OCI-LY7 (cell line): Measurements from ENCODE around the gene FKBP10.

Source experiments
- CTCF ChIP-seq: fragments of 200-600 bp; sonication (generic); conservative IDR thresholded peaks from 2 replicates; pipeline ENCODE4 v1.5.1; 2014; ENCODE audit warnings: mild to moderate bottlenecking, antibody characterized with exemption, low read length, moderate library complexity, mixed read lengths
- EZH2phosphoT487 ChIP-seq: fragments of 200-600 bp; sonication (generic); IDR thresholded peaks from 2 replicates; pipeline ENCODE4 v1.6.1; 2018; ENCODE audit warnings: low read depth, borderline replicate concordance, mild to moderate bottlenecking, mixed run types, antibody characterized with exemption, low read length, moderate library complexity, mixed read lengths

DNA sequence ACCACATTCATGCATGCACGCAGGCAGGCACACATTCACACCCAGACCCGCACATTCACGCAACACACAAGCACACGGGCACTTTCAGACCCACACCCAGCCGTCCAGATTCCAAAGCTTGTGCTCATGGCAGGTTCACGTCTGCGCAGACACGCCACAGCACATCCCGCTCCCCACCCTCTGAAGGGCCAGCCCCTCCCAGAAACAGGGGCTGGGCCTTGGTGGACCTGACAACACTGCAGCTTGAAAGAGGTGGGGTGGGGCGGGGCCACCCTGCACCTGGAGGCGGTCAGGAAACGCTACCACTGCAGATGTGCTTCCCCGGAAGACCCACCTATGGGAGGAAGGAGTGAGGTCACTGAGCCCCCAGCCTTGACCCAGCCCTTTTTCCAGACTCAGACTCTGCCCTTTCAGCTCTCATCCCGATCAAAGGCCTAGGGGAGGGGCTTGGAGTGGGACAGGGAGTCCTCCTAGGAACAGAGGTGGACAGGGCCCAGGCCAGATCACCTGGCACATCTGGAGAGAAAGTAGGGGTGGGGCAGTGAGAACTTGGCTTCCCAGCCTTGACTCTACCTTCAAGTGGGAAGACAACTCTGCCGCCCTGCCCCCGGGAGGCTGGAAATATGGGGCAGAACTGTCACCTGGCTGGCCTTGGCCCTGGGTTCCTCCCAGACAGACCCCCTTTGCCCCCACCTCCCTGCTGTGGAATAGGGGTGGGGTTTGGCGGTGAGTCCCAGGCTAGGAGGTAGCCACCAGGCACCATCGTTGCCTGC, 12.0 kb upstream of the FKBP10 start:
- TF ChIP-seq CTCF (no peak), EZH2phosphoT487 (no peak)
